Psoas muscle (tissue), 8 donors: Measurements from ENCODE around the gene TCP11L2. TPM values are rescaled to one million over a fixed set of nuclear protein-coding genes. Genes with fewer than 3 reads are reported as not detected.
A peak's percentile ranks its signal among the peaks of the same experiment; 100 is the strongest.

Experiments
- ATAC-seq, 4 donors: fragments of 200-7000 bp; cut with Tn5 transposase; one replicate each; pipeline ENCODE4 v1.9.1; 2020; ENCODE audit warnings: moderate library complexity in 3 of 4, mild to moderate bottlenecking in 2 of 4
- DNase-seq, 2 donors: peaks; one replicate each; pipeline ENCODE4 v3.0.0-alpha.2; 2020
- H3K27ac ChIP-seq: fragments of 200-600 bp; one replicate; pipeline ENCODE4 v1.8.0; 2022
- H3K27me3 ChIP-seq, 3 donors: fragments of 200-600 bp in 1 of 3; one replicate each; pipeline versions ENCODE4 v1.6.1 to v1.8.0; 2013 to 2022; ENCODE audit warnings: low read length in 2 of 3, mild to moderate bottlenecking in 2 of 3, moderate library complexity in 1 of 3; ENCODE audit not compliant: insufficient read depth in 3 of 3
- H3K36me3 ChIP-seq, 2 donors: fragments of 200-600 bp in 1 of 2; one replicate each; pipeline versions ENCODE4 v1.6.1 to v1.8.0; 2013 to 2022; ENCODE audit warnings: low read depth in 1 of 2, mild to moderate bottlenecking in 1 of 2, moderate library complexity in 1 of 2; ENCODE audit not compliant: insufficient read depth in 1 of 2
- H3K4me1 ChIP-seq: fragments of 200-600 bp; one replicate; pipeline ENCODE4 v1.8.0; 2022
- H3K4me3 ChIP-seq: fragments of 200-600 bp; one replicate; pipeline ENCODE4 v1.8.0; 2022; ENCODE audit warnings: mild to moderate bottlenecking
- H3K9me3 ChIP-seq: fragments of 200-600 bp; one replicate; pipeline ENCODE4 v1.8.0; 2022
- CTCF ChIP-seq: fragments of 200-600 bp; IDR thresholded peaks from one replicate; pipeline ENCODE4 v1.8.0; 2022; ENCODE audit warnings: antibody characterized with exemption
- whole genome bisulfite sequencing, 3 donors: extraction: QIAGEN DNeasy Blood & Tissue Kit; methylation state at CpG; one replicate each; pipeline versions ENCODE4 v1.1.6 to v1.1.7; 2013; 5-methylcytosine and 5-hydroxymethylcytosine counted together
- intact Hi-C, 2 donors: fragments of 100-400 bp; cut with DNase I; formaldehyde crosslinking; loops; one replicate each; pipeline versions ENCODE4 v1.11.0 to v1.14.2; 2022
- polyA plus RNA-seq, 3 donors: library from polyadenylated mRNA; stranded (reverse); fragments of 200-250 nt; gene quantifications; one replicate each; pipeline ENCODE4 v1.2.3, GENCODE V29; 2013
- total RNA-seq, 4 donors: library from RNA; stranded (reverse); fragmentation: NEBNext Ultra II Directional in 2 of 4; extraction: Animal tissue kit (Norgen Biotek cat#: 25700) in 2 of 4; gene quantifications; one replicate each; pipeline versions ENCODE4 v1.2.1 to v1.2.4, GENCODE V29; 2021 to 2023
- donor health status: healthy with polysubstance abuse.
- donor health status: DM: no; HTN: no; CAD: no; lungs with moderate emphysema.
- donor health status: Bipolar disorder and iron deficiency.
- donor health status: healthy.
- donor health status: DM: yes; HTN: yes; CAD: no.
- donor health status: DM: no; HTN: no; CAD: no.
- donor health status: DM: no; HTN: no; CAD: no.
- donor health status: DM: yes; HTN: yes; CAD: no.

Gene TCP11L2
- total and polyA plus RNA-seq, 7 donors, result 3.9 to 63.1 (median 26.7) TPM

- H3K4me1 ChIP-seq, result peaks cover 84% of the 10 kb centered on the region
- no peak for TF ChIP-seq CTCF
- H3K9me3 ChIP-seq, result no peaks in the 10 kb centered on the region
- peak overlapping the region; percentile 86 for H3K4me3 ChIP-seq
- H3K27me3 ChIP-seq, result no peaks in the 10 kb centered on the region
- 9 to 12% (median 12%) methylated on average over 5 of the region's 5 CpGs for WGBS, 3 donors
- H3K36me3 ChIP-seq, result peaks cover 0 to 4% of the 10 kb centered on the region in 2 donors
- DNase-seq (no peak), ATAC-seq (no peak)
- H3K27ac ChIP-seq, result peak overlapping the region; percentile 97
- intact Hi-C loops, result loop anchor here (5.0 kb wide), 1 partner anchor 57 kb away; the partner anchor contains the start of gene CKAP4 (in 2 of the 2)
These were observed 1.5 kb downstream of the TCP11L2 start for GRCh38 chr12:106304001-106304421.

- H3K27me3 ChIP-seq, result no peaks in the 10 kb centered on the region
- H3K4me1 ChIP-seq, result peaks cover 85% of the 10 kb centered on the region
- peak overlapping the region; percentile 86 for H3K4me3 ChIP-seq
- H3K9me3 ChIP-seq, result no peaks in the 10 kb centered on the region
- 58 to 64% (median 62%) methylated on average over 6 of the region's 6 CpGs for WGBS, 3 donors
- no peak for TF ChIP-seq CTCF
- ATAC-seq (no peak), DNase-seq (no peak)
- intact Hi-C loops, result loop anchor here (5.0 kb wide), 3 partner anchors 38 to 57 kb away; partner anchors contain the start of genes CKAP4 (in 2 of the 2) and POLR3B (in 1 of the 2)
- peak overlapping the region; percentile 97 for H3K27ac ChIP-seq
- H3K36me3 ChIP-seq, result peaks cover 0 to 4% of the 10 kb centered on the region in 2 donors
These were observed 2.3 kb downstream of the TCP11L2 start for GRCh38 chr12:106304797-106305196.

- Histone ChIP-seq H3K36me3 (peaks cover 0 to 4% of the 10 kb centered on the region in 2 donors), H3K27ac (peak overlapping the region; percentile 97), H3K4me1 (peaks cover 85% of the 10 kb centered on the region), H3K27me3 (no peaks in the 10 kb centered on the region), H3K4me3 (peak overlapping the region; percentile 86), H3K9me3 (no peaks in the 10 kb centered on the region)
- no peak for DNase-seq
- 40 to 59% (median 43%) methylated on average over 5 of the region's 5 CpGs for WGBS, 3 donors
- intact Hi-C loops, result loop anchor here (5.0 kb wide), 2 partner anchors 37 to 52 kb away; partner anchors contain the start of gene POLR3B (in 1 of the 2)
- no peak for TF ChIP-seq CTCF
- peak; percentile 15 to 72 (median 64) for ATAC-seq
These were observed 2.8 kb downstream of the TCP11L2 start for GRCh38 chr12:106305376-106305775.

- no peaks in the 10 kb centered on the region for H3K9me3 ChIP-seq
- H3K36me3 ChIP-seq, result peaks cover 0 to 15% of the 10 kb centered on the region in 2 donors
- no peak for ATAC-seq
- no peak for TF ChIP-seq CTCF
- peaks cover 87% of the 10 kb centered on the region for H3K4me1 ChIP-seq
- H3K4me3 ChIP-seq, result peak overlapping the region; percentile 2
- no peaks in the 10 kb centered on the region for H3K27me3 ChIP-seq
- intact Hi-C loops, result loop anchor here (5.0 kb wide), 2 partner anchors 35 to 50 kb away; partner anchors contain the start of gene POLR3B (in 1 of the 2)
- peak overlapping the region; percentile 97 for H3K27ac ChIP-seq
- WGBS, 3 donors, result 73 to 83% (median 76%) methylated on average over 1 of the region's 1 CpG
- DNase-seq, result no peak
These were observed 4.6 kb downstream of the TCP11L2 start for GRCh38 chr12:106307181-106307580.
